Measurements from ENCODE around the gene PPM1D. TPM values are rescaled to one million over a fixed set of nuclear protein-coding genes. Genes with fewer than 3 reads are reported as not detected.
A peak's percentile ranks its signal among the peaks of the same experiment; 100 is the strongest.
"Not testable (repeated sequence)": the region's sequence is repeated elsewhere in the genome, so short reads cannot be mapped to it uniquely, and the experiment has no call there.

The PPM1D gene
- total RNA-seq, 2 donors from 2014 or later = 5.0 to 7.6 TPM

DNA sequence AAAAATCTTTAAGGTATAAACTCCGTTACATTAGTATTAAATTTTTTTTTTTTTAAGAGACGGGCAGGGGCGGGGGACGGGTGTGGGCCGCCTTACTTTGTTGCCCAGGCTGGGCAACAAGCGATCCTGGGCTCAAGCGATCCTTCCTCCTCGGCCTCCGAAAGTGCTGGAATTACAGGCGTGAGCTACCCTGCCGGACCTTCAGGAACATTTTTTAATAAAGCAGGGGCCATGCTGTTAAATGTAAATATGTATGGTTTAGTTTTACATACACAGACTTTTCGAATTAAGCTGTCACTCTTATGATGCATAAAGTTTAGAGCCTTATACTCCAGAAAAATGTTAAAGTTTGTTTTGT, 2.4 kb downstream of the PPM1D start:
- Histone ChIP-seq H3K4me1 (peaks cover 0 to 30% of the 10 kb centered on the region in 2 donors), H3K4me3 (peak overlapping the region; percentile 86 to 95), H3K27me3 (no peaks in the 10 kb centered on the region), H3K36me3 (no peaks in the 10 kb centered on the region), H3K27ac (peak overlapping the region; percentile 96 to 97), H3K9me3 (no peaks in the 10 kb centered on the region)
- TF ChIP-seq, protein P1, sequence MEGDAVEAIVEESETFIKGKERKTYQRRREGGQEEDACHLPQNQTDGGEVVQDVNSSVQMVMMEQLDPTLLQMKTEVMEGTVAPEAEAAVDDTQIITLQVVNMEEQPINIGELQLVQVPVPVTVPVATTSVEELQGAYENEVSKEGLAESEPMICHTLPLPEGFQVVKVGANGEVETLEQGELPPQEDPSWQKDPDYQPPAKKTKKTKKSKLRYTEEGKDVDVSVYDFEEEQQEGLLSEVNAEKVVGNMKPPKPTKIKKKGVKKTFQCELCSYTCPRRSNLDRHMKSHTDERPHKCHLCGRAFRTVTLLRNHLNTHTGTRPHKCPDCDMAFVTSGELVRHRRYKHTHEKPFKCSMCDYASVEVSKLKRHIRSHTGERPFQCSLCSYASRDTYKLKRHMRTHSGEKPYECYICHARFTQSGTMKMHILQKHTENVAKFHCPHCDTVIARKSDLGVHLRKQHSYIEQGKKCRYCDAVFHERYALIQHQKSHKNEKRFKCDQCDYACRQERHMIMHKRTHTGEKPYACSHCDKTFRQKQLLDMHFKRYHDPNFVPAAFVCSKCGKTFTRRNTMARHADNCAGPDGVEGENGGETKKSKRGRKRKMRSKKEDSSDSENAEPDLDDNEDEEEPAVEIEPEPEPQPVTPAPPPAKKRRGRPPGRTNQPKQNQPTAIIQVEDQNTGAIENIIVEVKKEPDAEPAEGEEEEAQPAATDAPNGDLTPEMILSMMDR (IDR thresholded peaks at IDR 0.05) = no peak
- no peak for DNase-seq (ENCODE audit: low spot score)

DNA sequence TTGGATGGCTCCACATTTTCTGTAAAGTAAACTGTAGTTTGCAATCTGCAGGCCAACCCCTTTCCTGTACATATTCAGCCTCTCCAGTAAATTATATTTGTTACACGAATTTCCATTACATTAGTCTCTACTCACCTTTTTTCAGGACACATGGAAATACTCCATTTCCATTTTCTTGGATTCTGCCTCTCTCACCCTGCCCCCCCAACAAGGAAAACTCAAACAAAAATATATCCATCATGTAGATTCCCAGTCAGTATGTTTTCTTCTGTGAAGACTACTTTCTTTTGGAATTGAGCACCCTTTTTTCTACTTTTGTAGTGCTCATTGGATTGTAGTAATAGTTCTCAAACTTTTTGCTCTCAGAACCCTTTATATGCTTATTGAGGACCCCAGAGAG, 2.9 kb downstream of the PPM1D start:
- H3K4me3 ChIP-seq = peak overlapping the region in 1 of 2 donors; percentile 86
- H3K9me3 ChIP-seq = no peaks in the 10 kb centered on the region
- H3K27me3 ChIP-seq = no peaks in the 10 kb centered on the region
- DNase-seq (ENCODE audit: low spot score) = no peak
- peaks cover 0 to 30% of the 10 kb centered on the region in 2 donors for H3K4me1 ChIP-seq
- H3K36me3 ChIP-seq = no peaks in the 10 kb centered on the region
- H3K27ac ChIP-seq = peak overlapping the region; percentile 96 to 97
- TF ChIP-seq, protein P1 (IDR thresholded peaks at IDR 0.05) = no peak

DNA sequence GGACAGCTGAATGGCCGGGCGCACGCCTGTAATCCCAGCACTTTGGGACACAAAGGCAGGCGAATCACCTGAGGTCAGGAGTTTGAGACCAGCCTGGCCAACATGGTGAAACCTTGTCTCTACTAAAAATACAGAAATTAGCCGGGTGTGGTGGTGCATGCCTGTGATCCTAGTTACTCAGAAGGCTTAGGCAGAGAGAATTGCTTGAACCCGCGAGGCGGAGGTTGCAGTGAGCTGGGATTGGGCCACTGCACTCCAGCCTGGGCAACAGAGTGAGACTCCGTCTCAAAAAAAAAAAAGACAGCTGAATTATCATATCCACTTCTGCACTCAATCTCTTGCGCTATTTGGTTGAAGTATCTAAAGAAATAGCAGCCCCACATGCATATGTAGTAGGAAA, 3.5 kb downstream of the PPM1D start:
- H3K4me1 ChIP-seq = peaks cover 0 to 30% of the 10 kb centered on the region in 2 donors
- H3K27me3 ChIP-seq; H3K36me3 ChIP-seq; DNase-seq (ENCODE audit: low spot score); H3K4me3 ChIP-seq; H3K27ac ChIP-seq; H3K9me3 ChIP-seq: not testable (repeated sequence)

DNA sequence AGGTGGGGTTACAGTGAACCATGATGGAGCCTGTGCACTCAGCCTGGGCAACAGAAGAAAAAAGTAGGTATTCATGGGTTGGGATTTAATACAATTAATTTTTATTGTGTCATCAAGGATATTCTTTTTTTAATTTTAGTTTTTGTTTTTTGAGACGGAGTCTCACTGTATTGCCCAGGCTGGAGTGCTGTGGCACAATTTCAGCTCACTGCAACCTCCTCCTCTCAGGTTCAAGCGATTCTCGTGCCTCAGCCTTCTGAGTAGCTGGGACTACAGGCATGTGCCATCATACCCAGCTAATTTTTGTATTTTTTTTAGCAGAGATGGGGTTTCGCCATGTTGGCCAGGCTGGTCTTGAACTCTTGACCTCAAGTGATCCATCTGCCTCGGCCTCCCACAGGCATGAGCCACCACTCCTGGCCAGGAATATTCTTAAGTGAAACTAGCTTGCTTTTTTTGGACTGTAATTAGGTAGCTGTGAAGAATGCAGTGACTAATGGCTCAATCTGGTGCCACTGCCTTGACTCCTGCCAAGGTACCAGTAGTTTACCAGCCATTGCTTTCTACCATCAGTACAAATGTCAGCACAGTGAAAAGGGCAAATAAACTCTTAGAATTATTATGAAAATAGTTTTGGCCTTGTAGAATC, 4.8 kb downstream of the PPM1D start:
- H3K27me3 ChIP-seq = no peaks in the 10 kb centered on the region
- no peak overlapping the region for H3K4me3 ChIP-seq
- H3K9me3 ChIP-seq = no peaks in the 10 kb centered on the region
- H3K27ac ChIP-seq = peak overlapping the region; percentile 31 to 71
- DNase-seq (ENCODE audit: low spot score) = no peak
- H3K4me1 ChIP-seq = peaks cover 0 to 30% of the 10 kb centered on the region in 2 donors
- TF ChIP-seq, protein P1 (IDR thresholded peaks at IDR 0.05) = no peak
- no peaks in the 10 kb centered on the region for H3K36me3 ChIP-seq

DNA sequence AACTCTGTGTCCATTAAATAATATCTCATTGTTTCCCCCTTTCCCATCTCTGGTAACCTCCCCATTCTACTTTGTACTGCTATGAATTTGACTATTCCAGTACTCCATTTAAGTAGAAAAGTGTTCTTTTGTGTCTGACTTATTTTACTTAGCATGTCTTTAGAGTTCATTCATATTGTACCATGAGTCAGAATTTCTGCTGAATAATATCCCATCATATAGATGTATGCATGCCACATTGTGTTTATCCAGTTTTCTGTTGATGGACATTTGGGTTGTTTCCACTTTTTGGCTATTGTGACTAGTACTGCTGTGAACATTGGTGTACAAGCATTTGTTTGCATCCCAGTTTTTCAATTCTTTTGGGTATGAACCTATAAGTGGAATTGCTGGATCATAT, 6.0 kb downstream of the PPM1D start:
- DNase-seq (ENCODE audit: low spot score) = no peak
- no peak overlapping the region for H3K27ac ChIP-seq
- no peaks in the 10 kb centered on the region for H3K36me3 ChIP-seq
- TF ChIP-seq, protein P1 (IDR thresholded peaks at IDR 0.05) = no peak
- H3K4me3 ChIP-seq = no peak overlapping the region
- no peaks in the 10 kb centered on the region for H3K27me3 ChIP-seq
- no peaks in the 10 kb centered on the region for H3K9me3 ChIP-seq
- H3K4me1 ChIP-seq = peaks cover 0 to 37% of the 10 kb centered on the region in 2 donors

DNA sequence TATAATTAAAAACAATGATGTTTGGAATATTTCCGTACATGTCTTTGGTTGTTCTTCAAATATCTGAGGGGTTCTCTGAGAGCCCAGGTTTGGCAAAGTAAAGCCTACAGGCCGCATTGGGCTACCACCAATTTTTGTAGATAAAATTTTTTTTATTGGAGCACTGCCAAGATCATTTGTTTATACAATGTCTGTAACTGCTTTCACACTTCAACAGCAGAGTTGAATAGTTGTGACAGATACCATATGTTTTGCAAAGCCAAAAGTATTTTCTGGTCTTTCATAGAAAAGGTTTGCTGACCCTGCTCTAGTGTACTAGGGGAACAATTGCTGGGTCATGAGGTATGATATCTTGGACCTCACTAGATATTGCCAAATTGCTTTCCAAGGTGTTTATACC, 10.5 kb downstream of the PPM1D start:
- H3K27me3 ChIP-seq = no peaks in the 10 kb centered on the region
- no peak for DNase-seq (ENCODE audit: low spot score)
- H3K4me1 ChIP-seq = peaks cover 0 to 12% of the 10 kb centered on the region in 2 donors
- no peak overlapping the region for H3K4me3 ChIP-seq
- TF ChIP-seq, protein P1 (IDR thresholded peaks at IDR 0.05) = no peak
- H3K27ac ChIP-seq = no peak overlapping the region
- no peaks in the 10 kb centered on the region for H3K36me3 ChIP-seq
- H3K9me3 ChIP-seq = no peaks in the 10 kb centered on the region

DNA sequence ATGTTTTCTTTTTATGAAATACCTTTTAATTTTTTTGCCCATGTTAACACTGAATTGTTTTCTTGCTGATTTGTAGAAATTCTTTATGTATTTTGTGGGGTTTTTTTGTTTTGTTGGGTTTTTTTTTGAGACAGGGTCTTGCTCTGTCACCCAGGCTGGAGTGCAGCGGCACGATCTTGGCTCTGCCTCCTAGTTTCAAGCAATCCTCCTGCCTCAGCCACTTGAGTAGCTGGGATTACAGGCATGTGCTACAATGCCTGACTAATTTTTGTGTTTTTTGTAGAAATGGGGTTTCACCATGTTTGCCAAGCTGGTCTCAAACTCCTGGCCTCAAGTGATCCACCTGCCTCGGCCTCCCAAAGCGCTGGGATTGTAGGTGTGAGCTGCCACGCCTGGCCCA, 11.3 kb downstream of the PPM1D start:
- not testable (repeated sequence) for H3K27me3 ChIP-seq; DNase-seq (ENCODE audit: low spot score); H3K9me3 ChIP-seq; H3K4me3 ChIP-seq; H3K36me3 ChIP-seq; H3K27ac ChIP-seq
- H3K4me1 ChIP-seq = peaks cover 0 to 12% of the 10 kb centered on the region in 2 donors

Data from right atrium auricular region (tissue), 2 donors.